WTC11 (cell line): ENCODE results near the gene SIPA1L3.

ENCODE experiments used
- CREM ChIP-seq: sonication (generic); formaldehyde crosslinking; IDR thresholded peaks from 2 replicates; pipeline ENCODE4 v1.8.1; 2022; ENCODE audit warnings: mild to moderate bottlenecking, missing genetic modification reagents, moderate library complexity
- CTCF ChIP-seq: fragments of 200-600 bp; IDR thresholded peaks from 2 replicates; pipeline ENCODE4 v1.8.0; 2022; ENCODE audit warnings: antibody characterized with exemption
- FOXP1 ChIP-seq: sonication (generic); formaldehyde crosslinking; IDR thresholded peaks from 2 replicates; pipeline ENCODE4 v1.8.0; 2022; ENCODE audit warnings: missing genetic modification reagents, mild to moderate bottlenecking, moderate library complexity, borderline replicate concordance
- MAX ChIP-seq: sonication (generic); formaldehyde crosslinking; IDR thresholded peaks from 2 replicates; pipeline ENCODE4 v1.8.0; 2022; ENCODE audit warnings: mild to moderate bottlenecking, missing genetic modification reagents
- MYBL2 ChIP-seq: sonication (generic); formaldehyde crosslinking; IDR thresholded peaks from 2 replicates; pipeline ENCODE4 v1.8.1; 2023; ENCODE audit warnings: mild to moderate bottlenecking, moderate library complexity, missing genetic modification reagents
- NFYB ChIP-seq: sonication (generic); formaldehyde crosslinking; conservative IDR thresholded peaks from 2 replicates; pipeline ENCODE4 v1.8.0; 2022; ENCODE audit warnings: low read depth, missing genetic modification reagents
- PRRX2 ChIP-seq: fragments of 250-450 bp; sonication (Bioruptor Pico); IDR thresholded peaks from 2 replicates; pipeline ENCODE4 v1.8.0; 2021; ENCODE audit warnings: mild to moderate bottlenecking
- STAT6 ChIP-seq: sonication (generic); formaldehyde crosslinking; conservative IDR thresholded peaks from 2 replicates; pipeline ENCODE4 v1.8.1; 2023; ENCODE audit warnings: mild to moderate bottlenecking, low read depth, missing genetic modification reagents, moderate library complexity
- USF2 ChIP-seq: sonication (generic); formaldehyde crosslinking; IDR thresholded peaks from 2 replicates; pipeline ENCODE4 v1.8.1; 2023; ENCODE audit warnings: mild to moderate bottlenecking, missing genetic modification reagents, moderate library complexity
- ZNF263 ChIP-seq: sonication (generic); formaldehyde crosslinking; IDR thresholded peaks from 2 replicates; pipeline ENCODE4 v1.8.1; 2022; ENCODE audit warnings: low read depth, mild to moderate bottlenecking, moderate library complexity, missing genetic modification reagents
- ZNF396 ChIP-seq: fragments of 250-450 bp; sonication (Bioruptor Pico); IDR thresholded peaks from 2 replicates; pipeline ENCODE4 v1.8.0; 2021; ENCODE audit warnings: mild to moderate bottlenecking, moderate library complexity, borderline replicate concordance

- TF ChIP-seq CREM (CRISPR knock-in tag) (no peak), STAT6 (no peak), NFYB (CRISPR knock-in tag) (no peak), FOXP1 (CRISPR knock-in tag) (no peak), ZNF396 (no peak), CTCF (no peak), PRRX2 (CRISPR knock-in tag) (no peak), MAX (no peak), USF2 (no peak), ZNF263 (CRISPR knock-in tag) (no peak), MYBL2 (CRISPR knock-in tag) (no peak)
Observed at GRCh38 chr19:38141108-38141507, 234.1 kb downstream of the SIPA1L3 start.
